ENCODE results near the gene CAPN15. TPM values are rescaled to one million over a fixed set of nuclear protein-coding genes. Genes with fewer than 3 reads are reported as not detected.
A peak's percentile ranks its signal among the peaks of the same experiment; 100 is the strongest.

CAPN15 gene
- total RNA-seq, 2 donors from 2014 or later: 55.3 to 76.1 TPM

DNA sequence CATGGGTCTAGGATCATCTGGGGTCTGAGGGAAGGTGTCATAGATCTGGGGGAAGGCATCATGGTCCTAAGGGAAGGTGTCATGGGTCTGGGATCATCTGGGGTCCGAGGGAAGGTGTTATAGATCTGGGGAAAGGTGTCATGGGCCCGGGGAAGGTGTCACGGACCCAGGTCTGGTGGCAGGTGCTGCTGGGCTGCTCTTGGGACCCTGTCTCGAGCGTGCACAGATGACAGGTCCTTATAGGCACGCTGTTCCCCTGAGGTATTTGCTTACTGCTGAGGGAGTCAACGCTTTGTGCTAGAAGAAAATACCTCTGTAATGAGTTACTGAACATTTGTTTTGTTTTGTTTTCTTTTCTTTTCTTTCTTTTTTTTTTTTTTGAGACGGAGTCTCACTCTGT, 63.7 kb downstream of the CAPN15 start:
- Mint-ChIP-seq H3K4me3 (peak overlapping the region; percentile 89), H3K27ac (peak overlapping the region; percentile 40), H3K27me3 (ENCODE audit: insufficient read depth) (peaks cover 26% of the 10 kb centered on the region), H3K4me1 (peaks cover 10% of the 10 kb centered on the region), H3K36me3 (ENCODE audit: low read depth) (peaks cover 11% of the 10 kb centered on the region), H3K9me3 (no peaks in the 10 kb centered on the region)
- Histone ChIP-seq H3K9me3 (ENCODE audit: control insufficient read depth, low read length) (no peaks in the 10 kb centered on the region), H3K27ac (ENCODE audit: low read depth, low read length) (no peak overlapping the region), H3K4me1 (ENCODE audit: control insufficient read depth, insufficient read depth, low read length) (no peaks in the 10 kb centered on the region), H3K9ac (ENCODE audit: extremely low read depth, low read length, poor library complexity, severe bottlenecking) (no peak overlapping the region), H3K27me3 (ENCODE audit: control insufficient read depth, insufficient read depth, low read length, poor library complexity, severe bottlenecking) (peaks cover 12% of the 10 kb centered on the region), H3K4me3 (ENCODE audit: low read length) (peak overlapping the region; percentile 87), H3K36me3 (ENCODE audit: control insufficient read depth, insufficient read depth, low read length) (no peaks in the 10 kb centered on the region)
- no peak for DNase-seq
- TF ChIP-seq, protein P1, sequence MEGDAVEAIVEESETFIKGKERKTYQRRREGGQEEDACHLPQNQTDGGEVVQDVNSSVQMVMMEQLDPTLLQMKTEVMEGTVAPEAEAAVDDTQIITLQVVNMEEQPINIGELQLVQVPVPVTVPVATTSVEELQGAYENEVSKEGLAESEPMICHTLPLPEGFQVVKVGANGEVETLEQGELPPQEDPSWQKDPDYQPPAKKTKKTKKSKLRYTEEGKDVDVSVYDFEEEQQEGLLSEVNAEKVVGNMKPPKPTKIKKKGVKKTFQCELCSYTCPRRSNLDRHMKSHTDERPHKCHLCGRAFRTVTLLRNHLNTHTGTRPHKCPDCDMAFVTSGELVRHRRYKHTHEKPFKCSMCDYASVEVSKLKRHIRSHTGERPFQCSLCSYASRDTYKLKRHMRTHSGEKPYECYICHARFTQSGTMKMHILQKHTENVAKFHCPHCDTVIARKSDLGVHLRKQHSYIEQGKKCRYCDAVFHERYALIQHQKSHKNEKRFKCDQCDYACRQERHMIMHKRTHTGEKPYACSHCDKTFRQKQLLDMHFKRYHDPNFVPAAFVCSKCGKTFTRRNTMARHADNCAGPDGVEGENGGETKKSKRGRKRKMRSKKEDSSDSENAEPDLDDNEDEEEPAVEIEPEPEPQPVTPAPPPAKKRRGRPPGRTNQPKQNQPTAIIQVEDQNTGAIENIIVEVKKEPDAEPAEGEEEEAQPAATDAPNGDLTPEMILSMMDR (conservative IDR thresholded peaks at IDR 0.05): no peak
- WGBS, 2 experiments (ENCODE audit: insufficient coverage in 1 of 2, insufficient read length in 1 of 2): 80 to 93% methylated on average over 3 to 8 of the region's 8 CpGs

- no peak overlapping the region for H3K27ac ChIP-seq (ENCODE audit: low read depth, low read length)
- Mint-ChIP-seq H3K36me3 (ENCODE audit: low read depth) (peaks cover 18% of the 10 kb centered on the region), H3K9me3 (no peaks in the 10 kb centered on the region), H3K27ac (no peak overlapping the region), H3K4me1 (peaks cover 10% of the 10 kb centered on the region), H3K4me3 (no peak overlapping the region), H3K27me3 (ENCODE audit: insufficient read depth) (peaks cover 19% of the 10 kb centered on the region)
- WGBS, 2 experiments (ENCODE audit: insufficient coverage in 1 of 2, insufficient read length in 1 of 2): 93 to 97% methylated on average over 12 to 15 of the region's 15 CpGs
- no peaks in the 10 kb centered on the region for H3K36me3 ChIP-seq (ENCODE audit: control insufficient read depth, insufficient read depth, low read length)
- no peak overlapping the region for H3K4me3 ChIP-seq (ENCODE audit: low read length)
- TF ChIP-seq, protein P1 (conservative IDR thresholded peaks at IDR 0.05): no peak
- H3K27me3 ChIP-seq (ENCODE audit: control insufficient read depth, insufficient read depth, low read length, poor library complexity, severe bottlenecking): peaks cover 9% of the 10 kb centered on the region
- no peaks in the 10 kb centered on the region for H3K9me3 ChIP-seq (ENCODE audit: control insufficient read depth, low read length)
- no peaks in the 10 kb centered on the region for H3K4me1 ChIP-seq (ENCODE audit: control insufficient read depth, insufficient read depth, low read length)
- no peak for DNase-seq
- H3K9ac ChIP-seq (ENCODE audit: extremely low read depth, low read length, poor library complexity, severe bottlenecking): no peak overlapping the region
These were observed 64.5 kb downstream of the CAPN15 start for GRCh38 chr16:591892-592517.

DNA sequence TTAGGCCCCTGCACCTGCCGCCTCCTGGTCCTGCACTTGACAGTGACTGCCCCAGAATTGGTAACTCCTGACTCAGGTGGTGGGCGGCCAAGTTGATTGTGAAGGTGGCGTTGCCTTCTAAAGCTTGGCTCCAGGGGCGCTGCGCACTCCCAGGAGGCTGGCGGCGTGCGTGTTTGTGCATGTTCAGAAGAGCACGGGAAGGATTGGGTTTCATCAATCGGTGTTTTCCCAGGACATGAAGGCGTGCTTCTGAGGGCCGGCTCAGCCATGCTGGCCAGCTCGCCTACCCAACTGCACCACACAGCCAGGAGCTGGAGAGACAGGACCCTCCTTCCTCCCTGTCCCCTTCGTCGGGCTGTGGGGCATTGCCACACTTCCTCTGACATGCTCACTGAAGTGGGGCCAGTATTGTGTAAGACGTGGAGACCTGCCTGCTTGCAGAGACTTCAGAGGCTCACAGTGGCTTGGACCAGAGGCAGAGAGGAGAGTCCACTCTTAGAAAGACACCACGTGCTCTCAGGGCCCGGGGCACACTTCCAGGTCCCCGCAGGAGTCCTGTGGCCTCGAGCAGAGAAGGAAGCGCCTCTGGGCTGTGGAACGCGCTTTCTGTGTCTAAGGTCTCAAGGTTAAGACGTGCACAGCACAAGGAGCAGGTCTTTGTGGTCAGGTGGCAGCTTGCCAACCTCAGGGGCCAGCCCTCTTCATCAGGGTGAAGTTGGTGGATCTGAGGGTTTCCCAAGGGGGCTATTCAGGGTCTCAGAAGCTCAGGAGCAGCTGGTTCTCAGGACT, 65.2 kb downstream of the CAPN15 start:
- no peak for DNase-seq
- peaks cover 18% of the 10 kb centered on the region for H3K36me3 Mint-ChIP-seq (ENCODE audit: low read depth)
- TF ChIP-seq, protein P1 (conservative IDR thresholded peaks at IDR 0.05): no peak
- no peak overlapping the region for H3K4me3 Mint-ChIP-seq
- no peak overlapping the region for H3K27ac Mint-ChIP-seq
- H3K9me3 Mint-ChIP-seq: no peaks in the 10 kb centered on the region
- no peak overlapping the region for H3K27ac ChIP-seq (ENCODE audit: low read depth, low read length)
- no peaks in the 10 kb centered on the region for H3K36me3 ChIP-seq (ENCODE audit: control insufficient read depth, insufficient read depth, low read length)
- H3K4me1 Mint-ChIP-seq: peaks cover 7% of the 10 kb centered on the region
- 94 to 97% methylated on average over 23 to 24 of the region's 24 CpGs for WGBS, 2 experiments (ENCODE audit: insufficient coverage in 1 of 2, insufficient read length in 1 of 2)
- no peaks in the 10 kb centered on the region for H3K4me1 ChIP-seq (ENCODE audit: control insufficient read depth, insufficient read depth, low read length)
- no peaks in the 10 kb centered on the region for H3K9me3 ChIP-seq (ENCODE audit: control insufficient read depth, low read length)
- no peak overlapping the region for H3K4me3 ChIP-seq (ENCODE audit: low read length)
- peaks cover 9% of the 10 kb centered on the region for H3K27me3 ChIP-seq (ENCODE audit: control insufficient read depth, insufficient read depth, low read length, poor library complexity, severe bottlenecking)
- peaks cover 13% of the 10 kb centered on the region for H3K27me3 Mint-ChIP-seq (ENCODE audit: insufficient read depth)
- no peak overlapping the region for H3K9ac ChIP-seq (ENCODE audit: extremely low read depth, low read length, poor library complexity, severe bottlenecking)

Measured in endodermal cell (in vitro differentiated cells).